ENCODE results near the gene TSPAN6. TPM values are rescaled to one million over a fixed set of nuclear protein-coding genes. Genes with fewer than 3 reads are reported as not detected.

The TSPAN6 gene
- total and polyA plus RNA-seq, 4 donors = 42.6 to 97.6 (median 54.6) TPM

DNA sequence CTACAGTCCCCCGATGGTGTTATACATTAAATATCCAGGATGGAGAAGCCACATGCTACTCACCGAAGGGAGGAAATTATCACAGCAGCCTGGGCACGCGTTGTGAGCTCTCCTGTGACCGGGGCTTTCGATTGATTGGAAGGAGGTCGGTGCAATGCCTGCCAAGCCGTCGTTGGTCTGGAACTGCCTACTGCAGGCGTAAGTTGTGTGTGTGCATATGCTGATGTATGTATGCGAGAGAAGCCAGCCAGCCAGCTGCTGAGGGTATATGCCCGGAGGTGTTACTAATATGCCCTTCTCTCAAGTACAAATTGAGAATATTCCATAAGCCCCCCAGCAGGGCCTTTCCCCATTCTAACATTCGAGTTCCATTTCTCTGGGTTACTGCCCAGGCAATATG lies 25.6 kb upstream of the TSPAN6 start (continued):
- TF ChIP-seq, protein P1, sequence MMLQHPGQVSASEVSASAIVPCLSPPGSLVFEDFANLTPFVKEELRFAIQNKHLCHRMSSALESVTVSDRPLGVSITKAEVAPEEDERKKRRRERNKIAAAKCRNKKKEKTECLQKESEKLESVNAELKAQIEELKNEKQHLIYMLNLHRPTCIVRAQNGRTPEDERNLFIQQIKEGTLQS (IDR thresholded peaks at IDR 0.05) = no peak
- TF ChIP-seq SP1 (IDR thresholded peaks at IDR 0.05) = no peak
- no peak for TF ChIP-seq HNF4G (IDR thresholded peaks at IDR 0.05)
- TF ChIP-seq FOXA2 (IDR thresholded peaks at IDR 0.05) = no peak
- no peak for TF ChIP-seq TAF1 (conservative IDR thresholded peaks at IDR 0.05)

DNA sequence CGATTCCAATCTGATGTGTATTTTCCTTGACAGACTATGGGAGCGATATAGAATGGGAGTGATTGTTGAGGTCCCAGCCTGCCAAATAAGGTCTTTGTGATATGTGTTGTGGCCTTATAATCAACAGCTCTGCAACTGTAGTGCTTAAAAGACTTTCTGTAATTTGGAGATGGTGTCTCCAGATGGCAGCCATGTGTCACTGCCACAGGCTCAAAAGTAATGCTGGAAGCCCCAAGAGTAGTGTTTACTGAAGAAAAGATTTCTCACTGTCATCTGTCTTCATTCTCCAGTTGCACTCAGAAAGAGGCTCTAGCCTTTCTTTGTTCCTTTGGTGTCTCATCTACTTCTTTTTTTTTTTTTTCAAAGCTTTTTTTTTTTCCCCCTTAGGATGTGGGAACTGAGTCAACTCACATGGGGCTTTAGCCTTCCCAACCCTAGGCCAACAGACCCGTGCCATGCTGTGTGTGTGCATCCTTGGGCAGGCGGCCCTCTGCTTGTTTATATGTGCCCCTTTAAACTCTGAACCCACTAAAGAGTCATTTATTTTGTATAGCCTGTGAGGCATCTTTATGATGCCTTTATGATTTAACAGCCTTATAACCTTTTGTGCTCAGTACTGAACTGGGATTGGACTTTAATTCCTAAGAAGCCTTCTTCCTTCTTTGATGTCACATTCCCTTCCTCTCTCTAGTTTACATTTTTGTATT lies 23.0 kb upstream of the TSPAN6 start:
- H3K4me1 ChIP-seq (ENCODE audit: control insufficient read depth in 4 of 4, insufficient read depth in 4 of 4, low read length in 3 of 4) = peaks cover 0 to 5% (median 0%) of the 10 kb centered on the region in 4 donors
- peak overlapping the region; percentile 39 to 50 for H3K27ac ChIP-seq (ENCODE audit: low read depth in 1 of 2, low read length in 2 of 2)
- no peak overlapping the region for H3K9ac ChIP-seq (ENCODE audit: low read depth in 1 of 2, low read length in 2 of 2)
- no peaks in the 10 kb centered on the region for H3K9me3 ChIP-seq (ENCODE audit: control insufficient read depth in 4 of 4, low read length in 3 of 4)
- H3K4me3 ChIP-seq (ENCODE audit: low read depth in 1 of 3, low read length in 3 of 3) = no peak overlapping the region
- H3K27me3 ChIP-seq (ENCODE audit: control insufficient read depth in 4 of 4, insufficient read depth in 4 of 4, low read length in 3 of 4) = no peaks in the 10 kb centered on the region
- TF ChIP-seq, protein P2, sequence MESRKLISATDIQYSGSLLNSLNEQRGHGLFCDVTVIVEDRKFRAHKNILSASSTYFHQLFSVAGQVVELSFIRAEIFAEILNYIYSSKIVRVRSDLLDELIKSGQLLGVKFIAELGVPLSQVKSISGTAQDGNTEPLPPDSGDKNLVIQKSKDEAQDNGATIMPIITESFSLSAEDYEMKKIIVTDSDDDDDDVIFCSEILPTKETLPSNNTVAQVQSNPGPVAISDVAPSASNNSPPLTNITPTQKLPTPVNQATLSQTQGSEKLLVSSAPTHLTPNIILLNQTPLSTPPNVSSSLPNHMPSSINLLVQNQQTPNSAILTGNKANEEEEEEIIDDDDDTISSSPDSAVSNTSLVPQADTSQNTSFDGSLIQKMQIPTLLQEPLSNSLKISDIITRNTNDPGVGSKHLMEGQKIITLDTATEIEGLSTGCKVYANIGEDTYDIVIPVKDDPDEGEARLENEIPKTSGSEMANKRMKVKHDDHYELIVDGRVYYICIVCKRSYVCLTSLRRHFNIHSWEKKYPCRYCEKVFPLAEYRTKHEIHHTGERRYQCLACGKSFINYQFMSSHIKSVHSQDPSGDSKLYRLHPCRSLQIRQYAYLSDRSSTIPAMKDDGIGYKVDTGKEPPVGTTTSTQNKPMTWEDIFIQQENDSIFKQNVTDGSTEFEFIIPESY (IDR thresholded peaks at IDR 0.05) = no peak
- peak; percentile 78 for TF ChIP-seq YY1 (IDR thresholded peaks at IDR 0.05)
- WGBS = 63% methylated on average over 4 of the region's 4 CpGs
- H3K36me3 ChIP-seq (ENCODE audit: control insufficient read depth in 4 of 4, insufficient read depth in 3 of 4, low read depth in 1 of 4, low read length in 3 of 4) = no peaks in the 10 kb centered on the region
- DNase-seq (ENCODE audit: low spot score) = no peak

DNA sequence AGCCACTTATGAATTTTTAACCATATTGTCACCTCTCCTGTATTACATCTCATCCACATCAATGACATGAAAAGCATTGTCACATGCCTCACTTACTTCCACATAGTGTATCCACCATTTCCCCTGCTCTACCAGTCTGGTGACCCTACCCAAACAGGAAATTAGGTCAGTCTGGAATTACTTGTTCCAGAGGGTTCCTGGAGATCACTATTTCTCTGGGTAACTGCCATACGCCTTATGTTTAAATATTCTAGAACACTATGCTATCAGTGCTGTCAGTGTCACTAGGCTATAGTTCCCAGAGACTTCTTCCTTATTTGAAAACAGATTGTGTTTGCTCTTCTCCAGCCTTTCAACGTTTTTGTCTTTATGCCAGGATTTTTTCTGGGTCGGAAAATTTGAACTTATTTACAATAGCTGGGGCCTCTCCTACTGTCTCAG lies 22.4 kb upstream of the TSPAN6 start:
- Histone ChIP-seq H3K4me1 (ENCODE audit: control insufficient read depth in 4 of 4, insufficient read depth in 4 of 4, low read length in 3 of 4) (peaks cover 0 to 5% (median 3%) of the 10 kb centered on the region in 4 donors), H3K9ac (ENCODE audit: low read depth in 1 of 2, low read length in 2 of 2) (no peak overlapping the region), H3K36me3 (ENCODE audit: control insufficient read depth in 4 of 4, insufficient read depth in 3 of 4, low read depth in 1 of 4, low read length in 3 of 4) (no peaks in the 10 kb centered on the region), H3K9me3 (ENCODE audit: control insufficient read depth in 4 of 4, low read length in 3 of 4) (no peaks in the 10 kb centered on the region), H3K4me3 (ENCODE audit: low read depth in 1 of 3, low read length in 3 of 3) (no peak overlapping the region), H3K27ac (ENCODE audit: low read depth in 1 of 2, low read length in 2 of 2) (peak overlapping the region; percentile 39 to 50), H3K27me3 (ENCODE audit: control insufficient read depth in 4 of 4, insufficient read depth in 4 of 4, low read length in 3 of 4) (no peaks in the 10 kb centered on the region)
- DNase-seq (ENCODE audit: low spot score) = no peak
- no peak for TF ChIP-seq TAF1 (conservative IDR thresholded peaks at IDR 0.05)
- TF ChIP-seq YY1 (IDR thresholded peaks at IDR 0.05) = no peak
- no peak for TF ChIP-seq HNF4G (IDR thresholded peaks at IDR 0.05)
- TF ChIP-seq, protein P3, sequence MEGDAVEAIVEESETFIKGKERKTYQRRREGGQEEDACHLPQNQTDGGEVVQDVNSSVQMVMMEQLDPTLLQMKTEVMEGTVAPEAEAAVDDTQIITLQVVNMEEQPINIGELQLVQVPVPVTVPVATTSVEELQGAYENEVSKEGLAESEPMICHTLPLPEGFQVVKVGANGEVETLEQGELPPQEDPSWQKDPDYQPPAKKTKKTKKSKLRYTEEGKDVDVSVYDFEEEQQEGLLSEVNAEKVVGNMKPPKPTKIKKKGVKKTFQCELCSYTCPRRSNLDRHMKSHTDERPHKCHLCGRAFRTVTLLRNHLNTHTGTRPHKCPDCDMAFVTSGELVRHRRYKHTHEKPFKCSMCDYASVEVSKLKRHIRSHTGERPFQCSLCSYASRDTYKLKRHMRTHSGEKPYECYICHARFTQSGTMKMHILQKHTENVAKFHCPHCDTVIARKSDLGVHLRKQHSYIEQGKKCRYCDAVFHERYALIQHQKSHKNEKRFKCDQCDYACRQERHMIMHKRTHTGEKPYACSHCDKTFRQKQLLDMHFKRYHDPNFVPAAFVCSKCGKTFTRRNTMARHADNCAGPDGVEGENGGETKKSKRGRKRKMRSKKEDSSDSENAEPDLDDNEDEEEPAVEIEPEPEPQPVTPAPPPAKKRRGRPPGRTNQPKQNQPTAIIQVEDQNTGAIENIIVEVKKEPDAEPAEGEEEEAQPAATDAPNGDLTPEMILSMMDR (IDR thresholded peaks at IDR 0.05; ENCODE audit: low read depth, low read length, missing input control) = no peak
- no peak for TF ChIP-seq JUND (IDR thresholded peaks at IDR 0.05)
- peak; percentile 42 to 48 for TF ChIP-seq RXRA (IDR thresholded peaks at IDR 0.05)
- peak; percentile 38 for TF ChIP-seq NR2F2 (IDR thresholded peaks at IDR 0.05)
- TF ChIP-seq, protein P1 (IDR thresholded peaks at IDR 0.05) = no peak
- TF ChIP-seq FOXA2 (IDR thresholded peaks at IDR 0.05) = no peak
- TF ChIP-seq FOXA1 (IDR thresholded peaks at IDR 0.05) = no peak
- peak; percentile 69 for TF ChIP-seq SP1 (IDR thresholded peaks at IDR 0.05)
- TF ChIP-seq, protein P4, sequence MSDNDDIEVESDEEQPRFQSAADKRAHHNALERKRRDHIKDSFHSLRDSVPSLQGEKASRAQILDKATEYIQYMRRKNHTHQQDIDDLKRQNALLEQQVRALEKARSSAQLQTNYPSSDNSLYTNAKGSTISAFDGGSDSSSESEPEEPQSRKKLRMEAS (IDR thresholded peaks at IDR 0.05) = no peak
- no peak for TF ChIP-seq GABPA (IDR thresholded peaks at IDR 0.05 in 1 of 2, conservative IDR thresholded peaks at IDR 0.05 in 1 of 2)
- TF ChIP-seq, protein P5, sequence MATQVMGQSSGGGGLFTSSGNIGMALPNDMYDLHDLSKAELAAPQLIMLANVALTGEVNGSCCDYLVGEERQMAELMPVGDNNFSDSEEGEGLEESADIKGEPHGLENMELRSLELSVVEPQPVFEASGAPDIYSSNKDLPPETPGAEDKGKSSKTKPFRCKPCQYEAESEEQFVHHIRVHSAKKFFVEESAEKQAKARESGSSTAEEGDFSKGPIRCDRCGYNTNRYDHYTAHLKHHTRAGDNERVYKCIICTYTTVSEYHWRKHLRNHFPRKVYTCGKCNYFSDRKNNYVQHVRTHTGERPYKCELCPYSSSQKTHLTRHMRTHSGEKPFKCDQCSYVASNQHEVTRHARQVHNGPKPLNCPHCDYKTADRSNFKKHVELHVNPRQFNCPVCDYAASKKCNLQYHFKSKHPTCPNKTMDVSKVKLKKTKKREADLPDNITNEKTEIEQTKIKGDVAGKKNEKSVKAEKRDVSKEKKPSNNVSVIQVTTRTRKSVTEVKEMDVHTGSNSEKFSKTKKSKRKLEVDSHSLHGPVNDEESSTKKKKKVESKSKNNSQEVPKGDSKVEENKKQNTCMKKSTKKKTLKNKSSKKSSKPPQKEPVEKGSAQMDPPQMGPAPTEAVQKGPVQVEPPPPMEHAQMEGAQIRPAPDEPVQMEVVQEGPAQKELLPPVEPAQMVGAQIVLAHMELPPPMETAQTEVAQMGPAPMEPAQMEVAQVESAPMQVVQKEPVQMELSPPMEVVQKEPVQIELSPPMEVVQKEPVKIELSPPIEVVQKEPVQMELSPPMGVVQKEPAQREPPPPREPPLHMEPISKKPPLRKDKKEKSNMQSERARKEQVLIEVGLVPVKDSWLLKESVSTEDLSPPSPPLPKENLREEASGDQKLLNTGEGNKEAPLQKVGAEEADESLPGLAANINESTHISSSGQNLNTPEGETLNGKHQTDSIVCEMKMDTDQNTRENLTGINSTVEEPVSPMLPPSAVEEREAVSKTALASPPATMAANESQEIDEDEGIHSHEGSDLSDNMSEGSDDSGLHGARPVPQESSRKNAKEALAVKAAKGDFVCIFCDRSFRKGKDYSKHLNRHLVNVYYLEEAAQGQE (IDR thresholded peaks at IDR 0.05) = no peak
- TF ChIP-seq, protein P2 (IDR thresholded peaks at IDR 0.05) = no peak
- no peak for TF ChIP-seq EGR1 (IDR thresholded peaks at IDR 0.05; ENCODE audit: low read depth in 2 of 2)
- TF ChIP-seq HNF4A (conservative IDR thresholded peaks at IDR 0.05) = no peak
- peak in 1 of 2 donors; percentile 37 for TF ChIP-seq RAD21 (IDR thresholded peaks at IDR 0.05)
- WGBS = 13% methylated on average over 3 of the region's 3 CpGs

Data from liver (tissue), 9 donors.